RWPE2 (cell line): ENCODE data around the gene ZNF575.
A peak's percentile ranks its signal among the peaks of the same experiment; 100 is the strongest.

Experiments used
- ATAC-seq: fragments of 200-7000 bp; cut with Tn5 transposase; 3 replicates; pipeline ENCODE4 v1.9.1; 2021; ENCODE audit warnings: low read depth
- DNase-seq: peaks from one replicate; pipeline ENCODE4 v3.0.0-alpha.2; 2020; ENCODE audit warnings: low spot score
- H3K27ac ChIP-seq: fragments of 450-650 bp; 2 replicates; pipeline ENCODE4 v1.5.1; 2017; ENCODE audit warnings: mild to moderate bottlenecking; ENCODE audit not compliant: poor library complexity, severe bottlenecking
- H3K27me3 ChIP-seq: fragments of 250-450 bp; sonication (Bioruptor Pico); 2 replicates; pipeline ENCODE4 v1.5.1; 2021; ENCODE audit warnings: mild to moderate bottlenecking, moderate library complexity; ENCODE audit not compliant: insufficient read depth, poor library complexity, severe bottlenecking
- H3K36me3 ChIP-seq: fragments of 250-450 bp; sonication (Bioruptor Pico); 2 replicates; pipeline ENCODE4 v1.5.1; 2020; ENCODE audit warnings: low read depth, mild to moderate bottlenecking, moderate library complexity
- H3K4me1 ChIP-seq: fragments of 250-450 bp; sonication (Bioruptor Pico); 2 replicates; pipeline ENCODE4 v1.5.1; 2021; ENCODE audit warnings: mild to moderate bottlenecking, moderate library complexity; ENCODE audit not compliant: insufficient read depth, poor library complexity, severe bottlenecking
- H3K4me3 ChIP-seq: fragments of 250-450 bp; sonication (Bioruptor Pico); 2 replicates; pipeline ENCODE4 v1.5.1; 2021; ENCODE audit warnings: mild to moderate bottlenecking, moderate library complexity; ENCODE audit not compliant: severe bottlenecking
- H3K9me3 ChIP-seq: fragments of 250-450 bp; sonication (Bioruptor Pico); 2 replicates; pipeline ENCODE4 v1.5.1; 2021; ENCODE audit warnings: mild to moderate bottlenecking, moderate library complexity; ENCODE audit not compliant: severe bottlenecking
- CTCF ChIP-seq: fragments of 450-650 bp; IDR thresholded peaks from one replicate; pipeline ENCODE4 v1.5.1; 2017; ENCODE audit warnings: mild to moderate bottlenecking, moderate library complexity; ENCODE audit not compliant: poor library complexity, severe bottlenecking

ZNF575 gene

DNA sequence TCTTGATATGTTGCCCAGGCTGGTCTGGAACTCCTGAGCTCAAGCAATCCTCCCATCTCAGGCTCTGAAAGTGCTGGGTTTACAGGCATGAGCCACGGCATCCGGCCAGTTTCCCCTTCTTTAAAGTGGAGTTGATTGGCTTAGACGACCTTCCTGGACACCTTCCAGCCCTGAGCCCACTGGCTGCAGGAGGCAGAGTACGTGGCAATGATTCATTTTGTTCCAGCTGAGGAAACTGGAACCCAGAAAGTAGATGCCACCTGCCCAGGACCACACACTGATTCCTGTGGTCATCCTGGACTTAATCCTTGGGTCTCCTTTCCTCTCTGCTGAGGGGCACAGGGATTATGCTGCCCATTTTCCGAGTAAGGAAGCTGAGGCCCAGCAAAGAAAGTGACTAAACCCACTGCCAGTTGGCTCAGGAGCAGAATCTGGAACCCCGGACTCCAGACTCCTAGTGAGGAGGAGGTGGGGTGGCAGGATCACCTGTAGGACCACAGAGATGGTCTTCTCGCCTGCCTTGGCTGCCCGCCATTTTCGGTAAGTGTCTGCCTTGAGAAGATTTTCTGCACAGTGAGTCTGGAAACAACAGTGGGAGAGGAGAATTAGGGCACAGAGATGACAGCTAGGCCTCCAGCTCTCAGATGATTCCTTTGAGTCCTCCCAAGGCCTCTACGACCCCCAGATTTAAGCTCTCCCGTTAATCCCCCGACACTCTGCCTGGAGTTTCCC is 41.6 kb downstream of the ZNF575 start:
- TF ChIP-seq CTCF = no peak
- H3K27ac ChIP-seq = peak overlapping the region; percentile 45
- peaks cover 22% of the 10 kb centered on the region for H3K36me3 ChIP-seq
- no peaks in the 10 kb centered on the region for H3K9me3 ChIP-seq
- DNase-seq (no peak), ATAC-seq (no peak)
- H3K27me3 ChIP-seq = no peaks in the 10 kb centered on the region
- peak overlapping the region; percentile 65 for H3K4me3 ChIP-seq
- peaks cover 9% of the 10 kb centered on the region for H3K4me1 ChIP-seq

DNA sequence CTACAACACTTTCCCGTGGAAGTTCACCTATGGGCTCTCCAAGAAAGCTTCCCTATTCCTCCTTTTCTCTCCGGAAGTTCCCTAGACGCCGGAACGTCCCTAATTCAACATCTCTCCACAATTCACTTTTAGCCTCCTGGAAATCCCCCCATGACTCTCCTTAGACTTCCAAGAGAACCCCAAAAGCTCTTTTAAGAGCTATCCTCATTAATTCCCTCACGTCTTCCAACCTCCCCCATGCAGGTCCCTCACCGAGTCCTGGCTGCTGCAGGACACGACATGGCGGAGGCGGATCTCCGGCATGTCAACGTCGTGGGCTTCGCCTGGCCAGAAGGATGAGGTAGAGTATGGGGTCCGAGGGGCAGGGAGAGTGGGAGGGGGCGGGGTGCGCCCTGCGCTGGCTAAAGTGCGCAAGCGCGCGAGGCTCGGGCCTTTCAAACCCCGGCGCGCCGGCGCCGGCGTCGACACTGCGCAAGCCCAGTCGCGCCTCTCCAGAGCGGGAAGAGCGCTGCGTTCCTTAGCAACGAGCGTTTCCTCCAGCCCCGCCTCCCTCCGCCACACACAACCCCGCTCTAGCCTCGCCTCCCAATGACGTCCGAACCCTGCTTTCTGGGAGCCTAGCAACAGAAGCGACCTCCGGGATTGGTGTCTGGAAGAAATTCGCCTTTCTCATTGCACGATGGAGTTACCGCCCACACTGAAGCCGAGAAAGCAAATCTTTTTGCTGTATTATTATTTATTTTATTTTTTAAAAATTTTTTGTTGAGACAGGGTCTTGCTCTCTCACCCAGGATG is 42.4 kb downstream of the ZNF575 start, which contains the start of the genes PINLYP and XRCC1:
Gene PINLYP (plus strand): TSS at position 646 of the 795 bp plus-strand sequence. CDS start 1,391 bp downstream, outside the sequence.
Gene XRCC1 (minus strand): TSS at position 372 of the 795 bp plus-strand sequence. CDS start 69 bp downstream, at position 303.
- peaks cover 16% of the 10 kb centered on the region for H3K36me3 ChIP-seq
- peak within 1 kb of the TSS; percentile 45 for H3K27ac ChIP-seq
- peak; percentile 97 for ATAC-seq
- peak within 1 kb of the TSS; percentile 65 for H3K4me3 ChIP-seq
- H3K27me3 ChIP-seq = no peaks in the 10 kb centered on the region
- DNase-seq = peak; percentile 98
- peaks cover 9% of the 10 kb centered on the region for H3K4me1 ChIP-seq
- no peaks in the 10 kb centered on the region for H3K9me3 ChIP-seq
- no peak for TF ChIP-seq CTCF

GRCh38 chr19:43575955-43576878 is 43.2 kb downstream of the ZNF575 start:
- no peak for ATAC-seq
- no peak overlapping the region for H3K27ac ChIP-seq
- H3K4me3 ChIP-seq = peak overlapping the region; percentile 65
- H3K4me1 ChIP-seq = peaks cover 9% of the 10 kb centered on the region
- H3K27me3 ChIP-seq = no peaks in the 10 kb centered on the region
- peaks cover 16% of the 10 kb centered on the region for H3K36me3 ChIP-seq
- TF ChIP-seq CTCF = no peak
- DNase-seq = no peak
- no peaks in the 10 kb centered on the region for H3K9me3 ChIP-seq

DNA sequence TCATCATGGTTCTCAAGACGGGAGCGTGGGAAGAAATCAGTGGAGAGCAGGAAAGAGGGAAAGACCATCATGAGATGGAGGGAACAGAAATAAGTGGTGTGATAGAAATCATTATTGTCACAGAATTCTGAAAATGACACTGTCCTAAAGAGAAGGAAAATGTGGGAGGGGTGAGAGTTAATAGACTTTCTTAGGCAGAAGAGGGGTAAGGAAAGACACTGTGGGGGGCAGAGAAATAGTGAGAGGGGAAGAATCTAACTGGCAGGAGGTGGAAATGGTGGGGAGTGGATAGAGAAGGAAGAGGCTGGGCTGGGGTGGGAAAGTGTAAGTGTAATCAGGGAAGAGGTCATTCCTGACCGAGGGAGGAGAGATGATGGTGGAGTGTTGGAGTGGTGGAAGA is 45.8 kb downstream of the ZNF575 start:
- DNase-seq (no peak), ATAC-seq (no peak)
- peaks cover 9% of the 10 kb centered on the region for H3K4me1 ChIP-seq
- H3K4me3 ChIP-seq = no peak overlapping the region
- no peak for TF ChIP-seq CTCF
- no peak overlapping the region for H3K27ac ChIP-seq
- H3K9me3 ChIP-seq = no peaks in the 10 kb centered on the region
- no peaks in the 10 kb centered on the region for H3K27me3 ChIP-seq
- peaks cover 4% of the 10 kb centered on the region for H3K36me3 ChIP-seq
